Head of caudate nucleus (tissue), 42 donors: ENCODE measurements around the gene LHFPL2.

ENCODE experiments used
- DNase-seq, 42 donors: peaks; one replicate each; pipeline versions ENCODE4 v3.0.0 to v3.0.0-alpha.2; 2020 to 2021; ENCODE audit warnings: mixed read lengths in 7 of 42
- intact Hi-C: fragments of 100-400 bp; cut with DNase I; formaldehyde crosslinking; loops from one replicate; pipeline ENCODE4 v1.15.0; 2022

Gene LHFPL2

DNA sequence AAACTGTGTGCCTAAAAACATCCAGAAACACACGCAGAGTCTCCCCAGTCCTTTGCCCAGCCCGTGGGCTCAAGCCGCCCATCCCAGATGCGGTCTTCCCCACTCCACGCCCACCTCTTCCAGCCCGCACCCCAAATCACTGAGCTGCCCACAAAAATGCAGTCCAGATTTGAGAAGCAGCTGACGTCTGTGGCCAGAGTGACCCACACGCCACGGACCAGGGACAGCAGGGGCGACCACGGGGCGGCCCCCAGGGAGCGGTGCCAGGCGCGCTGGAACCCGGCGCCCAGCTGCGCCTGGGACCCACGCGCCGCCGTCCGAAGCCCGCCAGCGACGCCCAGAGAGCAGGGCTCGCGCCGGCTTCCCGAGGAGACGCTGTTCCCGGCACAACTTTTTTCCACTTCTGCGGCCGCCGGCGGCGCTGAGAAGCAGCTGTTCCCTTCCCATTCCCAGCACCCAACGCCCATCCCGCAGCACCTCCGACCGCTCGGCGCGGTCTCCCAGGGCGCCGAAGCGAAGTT is 674 bp downstream of the LHFPL2 start:
- intact Hi-C loops = loop anchor here (10.0 kb wide), 2 partner anchors 113 to 337 kb away; partner anchors contain the start of gene ARSB
- peak; percentile 26 to 89 (median 74) for DNase-seq

DNA sequence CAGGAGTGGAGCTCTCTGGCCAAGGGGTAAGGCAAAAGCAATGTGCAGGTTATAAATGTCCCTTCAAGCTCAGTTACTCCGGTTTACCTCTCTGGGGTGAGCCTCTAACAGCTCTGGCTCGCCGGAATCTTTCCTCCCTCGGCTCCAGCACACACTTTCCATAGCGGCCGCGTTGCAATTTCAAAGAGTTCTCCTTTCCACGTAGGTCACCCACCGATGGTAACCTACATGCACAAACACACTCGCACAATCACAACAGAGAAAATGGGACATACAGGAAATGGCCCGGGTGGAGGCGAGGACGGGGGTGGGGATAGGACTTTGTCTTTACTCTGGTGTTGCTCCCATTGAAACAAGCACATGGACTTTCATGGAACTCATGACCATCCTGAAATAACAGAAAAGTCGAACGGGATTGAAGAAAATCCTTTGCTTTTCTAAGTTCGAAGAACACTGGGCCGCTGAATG is 1.2 kb downstream of the LHFPL2 start:
- intact Hi-C loops = loop anchor here (10.0 kb wide), 2 partner anchors 113 to 337 kb away; partner anchors contain the start of gene ARSB
- peak in 4 of 42 donors; percentile 16 to 49 (median 34) for DNase-seq

DNA sequence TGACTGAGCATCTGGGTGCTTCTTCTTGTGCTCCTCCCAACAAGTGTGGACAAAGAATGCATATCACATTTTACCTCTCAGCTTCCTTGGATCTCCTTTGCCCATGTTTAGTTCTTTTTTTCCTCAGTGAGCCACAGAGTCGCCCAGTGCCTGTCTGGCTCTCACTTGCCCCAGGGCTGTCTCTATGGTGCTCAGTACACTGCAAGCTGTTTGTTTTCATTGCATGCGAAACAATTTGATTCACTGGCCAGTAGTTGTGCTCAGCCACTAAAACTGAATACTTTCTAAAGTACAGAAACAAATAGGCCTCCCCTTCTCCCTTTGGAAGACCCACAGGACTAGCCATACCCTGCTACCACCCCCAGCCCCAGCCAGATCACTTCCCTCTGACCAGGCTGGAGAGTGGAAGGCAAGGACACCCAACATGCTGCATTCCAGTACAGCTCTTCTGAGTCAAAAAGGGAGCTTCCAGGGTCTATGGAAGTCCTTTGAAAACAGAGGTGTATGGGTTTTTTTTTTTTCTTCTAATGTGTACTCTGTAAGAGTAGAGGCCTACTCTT is 3.8 kb downstream of the LHFPL2 start:
- intact Hi-C loops = loop anchor here (10.0 kb wide), 2 partner anchors 110 to 340 kb away; partner anchors contain the start of gene ARSB
- DNase-seq = no peak

DNA sequence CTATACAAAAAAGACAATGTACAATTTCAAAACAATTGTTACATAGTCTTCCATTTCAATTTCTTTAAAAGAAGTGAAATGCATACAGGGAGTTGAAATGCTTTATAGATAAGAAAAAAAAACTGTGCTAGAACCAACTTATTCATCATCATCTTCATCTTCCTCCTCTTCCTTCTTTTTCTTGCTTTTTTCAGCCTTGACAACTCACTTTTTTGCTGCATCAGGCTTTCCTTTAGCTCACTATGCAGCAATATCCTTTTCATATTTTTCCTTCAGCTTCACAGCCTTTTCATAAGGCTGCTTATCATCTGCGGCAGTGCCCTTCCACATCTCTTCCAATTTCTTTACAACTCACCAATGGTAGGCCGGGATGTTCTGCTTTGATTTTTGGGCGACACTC is 4.4 kb downstream of the LHFPL2 start:
- intact Hi-C loops = loop anchor here (10.0 kb wide), 2 partner anchors 109 to 341 kb away; partner anchors contain the start of gene ARSB
- DNase-seq = no peak

DNA sequence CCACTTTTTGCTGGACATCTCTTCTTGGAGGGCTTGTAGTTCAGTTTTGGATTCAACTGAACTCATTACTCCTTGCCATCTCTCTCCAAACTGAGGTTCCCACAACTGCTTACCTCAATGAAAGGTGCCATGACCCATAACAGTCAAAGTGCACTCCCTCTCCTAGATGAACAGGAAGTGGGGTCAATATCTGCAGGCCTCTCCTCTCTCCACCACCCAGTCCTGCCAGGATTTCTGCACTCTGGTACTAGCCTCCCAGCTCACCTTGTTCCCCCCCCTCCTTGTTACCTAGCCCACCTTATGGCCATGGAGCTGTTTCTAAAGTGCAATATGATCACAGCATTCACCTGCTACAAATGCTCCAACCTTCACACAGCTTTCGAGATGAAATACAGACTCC is 5.9 kb downstream of the LHFPL2 start:
- intact Hi-C loops = loop anchor here (10.0 kb wide), 2 partner anchors 108 to 342 kb away; partner anchors contain the start of gene ARSB

DNA sequence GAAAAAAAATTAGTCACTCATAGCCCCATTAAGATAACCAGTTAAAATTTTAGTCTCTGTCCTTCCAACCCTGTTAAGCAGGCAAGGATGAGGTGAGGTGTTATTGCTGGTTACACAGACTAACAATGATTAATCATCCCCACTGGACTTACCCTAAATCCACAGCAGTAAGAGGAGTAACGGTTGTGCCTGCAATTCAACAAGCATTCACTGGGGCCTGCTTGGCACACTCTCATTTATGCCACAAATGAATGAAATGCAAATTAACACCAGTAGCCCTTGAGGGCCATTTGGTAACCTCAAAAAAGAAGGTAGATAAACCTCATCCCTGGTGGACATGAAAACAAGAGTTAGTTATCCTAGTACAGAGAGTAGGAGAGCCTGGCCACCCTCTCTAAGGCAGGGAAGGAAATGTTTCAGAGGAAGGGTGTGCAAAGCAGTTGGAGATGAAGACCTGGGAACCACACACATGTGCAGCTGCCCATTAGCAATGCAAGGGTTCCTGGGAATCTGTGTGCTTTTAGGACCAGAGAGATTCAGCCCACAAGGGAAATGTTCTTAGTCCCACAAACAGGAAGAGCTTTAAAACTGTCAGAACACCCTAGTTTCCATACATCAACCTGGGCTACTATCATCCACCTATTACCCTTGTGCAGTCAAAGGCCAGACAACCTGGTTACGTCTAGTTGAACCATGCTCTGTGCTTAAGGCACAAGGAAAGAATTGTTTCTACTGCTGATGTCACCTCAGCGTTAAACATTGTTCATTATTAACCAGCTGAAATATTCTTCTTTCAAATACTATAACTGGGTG is 7.7 kb downstream of the LHFPL2 start:
- no peak for DNase-seq
- intact Hi-C loops = loop anchor here (10.0 kb wide), 2 partner anchors 106 to 344 kb away; partner anchors contain the start of gene ARSB

More for the DNA sequence above, 5.9 kb downstream of the LHFPL2 start:
- no peak for DNase-seq

DNA sequence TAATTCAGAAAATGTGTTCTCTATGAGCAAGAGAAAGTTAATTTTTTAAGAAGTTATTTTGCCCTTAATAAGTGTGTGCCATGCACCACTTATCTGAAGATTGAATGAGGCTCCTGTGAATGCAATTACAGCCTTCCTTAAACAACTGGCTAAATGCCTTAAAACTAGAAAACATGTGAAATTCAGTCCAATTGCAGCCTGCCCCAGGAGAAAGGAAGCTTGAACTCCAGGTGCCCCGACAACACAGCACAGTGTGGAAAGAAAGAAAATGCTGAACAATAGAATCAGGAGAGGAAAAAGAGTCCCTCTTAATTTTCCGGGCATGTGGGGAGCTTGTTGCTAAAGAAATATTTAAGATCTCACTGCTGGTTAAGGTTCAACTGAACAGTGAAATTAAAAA is 8.8 kb downstream of the LHFPL2 start:
- DNase-seq = no peak
- intact Hi-C loops = loop anchor here (10.0 kb wide), 2 partner anchors 105 to 345 kb away; partner anchors contain the start of gene ARSB

DNA sequence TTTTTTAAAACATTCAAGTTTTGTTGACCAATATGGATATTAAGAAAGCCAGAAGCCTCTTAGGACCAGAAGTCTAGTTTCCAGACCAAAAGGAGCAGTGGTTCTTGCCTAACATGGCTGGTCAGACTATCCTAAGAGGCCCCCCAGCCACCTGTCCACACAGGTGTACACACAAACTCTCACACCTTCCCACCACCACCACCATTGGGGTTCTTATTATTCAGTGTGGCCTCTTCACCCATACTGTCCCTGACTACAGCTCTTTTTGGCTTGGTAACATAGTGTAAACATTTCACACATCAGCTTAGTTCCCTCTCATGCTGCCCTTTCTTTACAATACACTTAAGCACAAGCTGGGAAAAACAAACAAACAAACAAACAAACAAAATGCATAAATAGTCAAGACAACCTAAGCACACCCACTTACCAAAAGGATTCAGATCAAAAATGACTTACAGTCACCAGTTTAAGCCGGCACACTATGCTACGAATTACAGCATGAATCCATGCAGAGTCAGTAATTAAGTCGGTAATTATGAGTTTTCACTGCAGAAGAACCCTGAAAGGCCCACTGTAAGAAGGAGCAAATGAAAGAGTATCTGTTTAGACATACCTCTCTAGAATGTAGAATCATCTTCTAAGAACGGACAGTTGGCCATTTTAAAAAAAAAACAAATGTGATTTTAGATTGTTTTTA is 9.5 kb downstream of the LHFPL2 start:
- DNase-seq = no peak
- intact Hi-C loops = no loop called here

DNA sequence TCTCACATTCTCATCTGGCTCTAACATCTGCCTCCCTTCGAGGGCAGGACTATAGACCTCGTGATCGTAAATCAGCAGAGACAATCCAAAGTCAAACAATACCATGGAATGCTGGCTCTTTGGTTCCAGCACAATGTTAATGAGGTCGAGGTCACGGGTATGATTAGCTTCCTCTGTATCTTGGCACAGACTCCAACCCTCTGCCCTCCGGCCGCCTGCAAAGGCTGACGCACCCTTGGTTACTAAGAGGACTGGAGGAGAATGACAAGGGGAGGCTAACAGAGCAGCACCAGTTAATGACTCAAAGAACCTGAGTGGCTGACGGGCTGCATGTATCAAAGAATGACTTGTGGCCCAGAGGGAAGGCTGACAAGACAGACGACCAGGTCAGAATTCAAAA is 10.1 kb downstream of the LHFPL2 start:
- intact Hi-C loops = no loop called here
- peak in 25 of 42 donors; percentile 19 to 85 (median 41) for DNase-seq

DNA sequence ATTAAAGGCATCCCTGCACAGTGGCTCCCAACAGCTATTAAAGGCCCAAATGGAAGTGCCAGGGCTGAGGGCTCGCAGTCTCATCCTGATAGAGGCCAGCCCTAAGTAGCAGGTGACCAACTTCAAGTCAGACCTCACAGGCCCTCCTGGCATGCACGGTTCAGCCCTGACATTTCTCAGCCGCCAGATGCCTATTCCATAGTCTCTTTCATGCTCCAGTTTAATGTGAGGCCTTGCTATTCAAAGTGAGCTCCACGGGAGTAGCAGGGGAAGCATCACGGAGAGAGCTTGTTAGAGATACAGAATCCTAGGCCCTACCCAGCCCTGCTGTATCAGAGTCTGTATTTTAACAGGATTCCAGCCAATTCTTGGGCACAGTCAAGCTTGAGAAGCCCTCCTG is 11.1 kb downstream of the LHFPL2 start:
- intact Hi-C loops = no loop called here
- no peak for DNase-seq

DNA sequence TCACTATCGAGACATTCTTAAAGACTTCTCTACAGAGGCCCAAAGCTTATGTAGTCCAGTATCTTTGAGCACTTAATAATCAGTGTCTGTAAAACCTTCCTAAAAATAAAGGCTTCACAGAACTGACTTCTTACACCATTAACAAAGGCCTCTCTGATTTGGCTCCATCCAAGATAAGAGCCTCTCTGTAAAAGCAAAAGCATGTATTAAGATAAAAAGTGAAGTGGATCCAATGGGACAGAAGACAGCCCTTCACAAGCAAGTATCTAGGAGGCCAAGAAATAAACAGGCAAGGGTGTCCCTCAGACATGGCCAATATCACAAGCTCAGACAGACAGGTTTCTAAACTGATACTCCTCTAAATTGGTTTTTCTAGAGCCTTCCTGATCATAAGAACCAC is 11.9 kb downstream of the LHFPL2 start:
- no peak for DNase-seq
- intact Hi-C loops = no loop called here

DNA sequence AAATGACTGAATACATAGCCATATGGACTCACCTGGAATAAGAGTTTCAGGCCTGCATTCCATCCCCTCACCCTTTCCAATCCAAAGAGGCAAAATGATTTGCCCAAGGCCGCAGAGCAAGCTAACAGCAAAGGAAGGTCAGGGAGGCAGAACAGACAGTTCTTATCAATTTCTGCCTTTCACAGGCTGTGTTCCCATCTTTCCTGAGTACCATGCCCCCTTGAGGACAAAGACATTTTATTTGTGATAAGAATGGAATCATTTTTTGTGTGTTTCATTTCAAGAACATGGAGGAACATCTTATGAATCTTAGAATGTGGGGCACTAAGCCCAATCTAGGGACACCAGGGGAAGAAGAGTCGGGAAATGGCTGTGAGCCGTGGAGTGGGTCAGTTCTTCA is 13.9 kb downstream of the LHFPL2 start:
- intact Hi-C loops = no loop called here
- no peak for DNase-seq

DNA sequence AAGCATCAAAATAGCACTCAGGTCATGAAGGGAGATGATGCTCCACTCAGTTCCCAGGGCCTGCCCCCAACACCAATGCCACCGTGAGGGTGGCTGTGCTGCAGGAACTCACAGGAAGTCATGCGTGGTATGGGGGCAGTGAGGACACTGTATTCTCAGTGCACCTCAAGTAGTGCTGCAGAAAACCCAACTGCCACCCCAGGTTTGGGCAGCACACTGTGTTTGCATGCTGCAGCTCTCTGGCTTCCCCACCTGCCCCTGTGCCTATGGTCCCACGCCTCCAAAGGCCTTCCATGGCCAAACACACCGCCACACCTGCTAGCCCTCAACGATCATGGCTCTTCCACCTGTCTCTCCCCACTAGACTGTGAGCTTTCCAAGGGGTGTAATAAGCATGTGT is 14.3 kb downstream of the LHFPL2 start:
- no peak for DNase-seq
- intact Hi-C loops = no loop called here

DNA sequence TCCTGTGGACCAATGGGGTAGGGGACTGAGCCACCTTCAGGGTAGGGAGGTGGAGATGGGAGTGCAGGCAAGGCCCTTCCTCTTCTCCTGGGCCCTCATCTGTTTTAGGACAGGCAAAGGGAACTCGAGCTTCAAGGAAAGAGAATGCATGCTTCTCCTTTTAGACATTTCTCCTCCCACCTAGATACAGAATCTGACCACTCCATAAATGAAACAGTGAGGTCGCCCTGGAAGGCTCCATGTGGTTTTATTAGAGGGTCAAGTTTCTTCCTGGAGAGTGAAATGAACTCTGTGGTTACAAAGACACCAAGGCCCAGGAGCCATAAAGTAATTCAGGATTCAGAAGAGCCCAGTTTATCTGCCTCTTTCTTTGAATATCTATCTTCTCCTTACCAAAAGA is 14.9 kb downstream of the LHFPL2 start:
- DNase-seq = no peak
- intact Hi-C loops = no loop called here

DNA sequence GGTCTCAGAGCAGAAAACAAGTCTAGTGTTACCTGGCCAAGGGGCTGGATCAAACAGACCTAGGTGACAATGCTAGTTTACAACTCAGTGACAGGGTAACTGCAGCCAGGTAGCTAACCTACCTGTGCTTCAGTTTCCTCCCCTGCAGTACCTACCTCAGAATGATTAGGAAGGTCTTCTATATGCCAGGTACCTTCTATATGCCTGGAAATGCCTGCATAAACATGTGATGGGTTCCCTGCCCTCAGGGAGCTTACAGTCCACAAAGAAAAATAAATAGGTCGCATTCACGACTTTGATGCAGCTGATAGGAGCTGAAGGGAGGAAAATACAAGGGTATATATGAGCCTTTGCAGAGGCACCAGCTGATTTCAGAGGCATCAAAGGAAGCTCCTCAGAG is 16.1 kb downstream of the LHFPL2 start:
- intact Hi-C loops = no loop called here
- DNase-seq = no peak

DNA sequence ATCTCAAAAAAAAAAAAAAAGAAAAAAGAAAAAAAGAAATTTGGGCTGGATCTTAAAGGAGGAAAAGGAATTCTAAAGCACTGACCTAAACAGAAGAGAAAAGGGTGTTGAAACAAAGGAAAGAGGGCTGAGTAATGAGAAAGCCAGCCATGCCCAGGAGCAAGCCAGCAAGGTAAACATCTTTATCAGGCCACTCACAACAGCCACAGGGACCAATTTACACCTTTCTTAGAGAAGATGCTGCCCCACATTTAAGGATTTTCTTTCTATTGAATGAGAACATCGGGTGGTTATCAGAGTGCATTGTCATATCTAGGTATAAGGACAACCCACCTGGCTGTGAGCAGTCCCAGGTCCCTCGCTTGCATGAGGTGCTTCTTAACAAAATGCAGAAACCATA is 16.6 kb downstream of the LHFPL2 start:
- intact Hi-C loops = no loop called here

DNA sequence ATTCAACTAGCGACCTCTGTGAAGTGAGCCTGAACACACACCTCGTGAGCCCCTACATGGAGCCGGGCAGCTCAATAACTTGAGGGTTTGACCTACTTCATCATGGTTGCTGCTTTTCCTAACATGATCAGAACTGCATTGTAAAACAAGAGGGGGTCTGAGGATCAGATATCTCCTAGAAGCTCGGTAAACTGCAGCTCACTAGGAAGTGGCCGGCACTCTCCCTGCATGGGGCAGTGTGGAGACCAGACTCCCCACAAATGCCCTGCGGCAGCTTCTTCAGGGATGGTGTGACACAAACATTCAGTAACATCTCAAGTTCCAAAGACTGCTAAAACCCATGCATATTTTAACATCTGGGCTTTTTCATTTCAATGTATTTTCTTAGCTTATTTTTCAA is 18.5 kb downstream of the LHFPL2 start:
- intact Hi-C loops = no loop called here
- no peak for DNase-seq

More for the DNA sequence above, 16.6 kb downstream of the LHFPL2 start:
- no peak for DNase-seq

DNA sequence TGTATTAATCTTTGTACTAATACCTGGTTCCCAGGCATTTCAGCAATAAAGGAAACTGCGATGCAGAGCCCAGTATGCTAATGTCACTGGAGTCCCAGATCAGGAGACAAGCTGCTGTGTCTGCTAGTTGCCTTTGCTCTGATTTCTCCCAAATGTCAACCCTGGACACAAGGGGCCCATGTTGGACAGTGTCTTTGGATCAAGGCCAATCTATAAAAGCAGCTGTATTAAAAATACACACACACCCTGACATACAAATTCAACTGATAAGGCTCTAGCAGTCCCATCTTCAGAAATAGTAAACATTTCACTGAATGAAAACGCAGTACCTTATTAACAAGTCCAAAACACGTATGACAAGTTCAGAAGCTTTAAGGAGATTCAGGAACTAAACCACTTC is 18.9 kb downstream of the LHFPL2 start:
- intact Hi-C loops = no loop called here
- DNase-seq = no peak

DNA sequence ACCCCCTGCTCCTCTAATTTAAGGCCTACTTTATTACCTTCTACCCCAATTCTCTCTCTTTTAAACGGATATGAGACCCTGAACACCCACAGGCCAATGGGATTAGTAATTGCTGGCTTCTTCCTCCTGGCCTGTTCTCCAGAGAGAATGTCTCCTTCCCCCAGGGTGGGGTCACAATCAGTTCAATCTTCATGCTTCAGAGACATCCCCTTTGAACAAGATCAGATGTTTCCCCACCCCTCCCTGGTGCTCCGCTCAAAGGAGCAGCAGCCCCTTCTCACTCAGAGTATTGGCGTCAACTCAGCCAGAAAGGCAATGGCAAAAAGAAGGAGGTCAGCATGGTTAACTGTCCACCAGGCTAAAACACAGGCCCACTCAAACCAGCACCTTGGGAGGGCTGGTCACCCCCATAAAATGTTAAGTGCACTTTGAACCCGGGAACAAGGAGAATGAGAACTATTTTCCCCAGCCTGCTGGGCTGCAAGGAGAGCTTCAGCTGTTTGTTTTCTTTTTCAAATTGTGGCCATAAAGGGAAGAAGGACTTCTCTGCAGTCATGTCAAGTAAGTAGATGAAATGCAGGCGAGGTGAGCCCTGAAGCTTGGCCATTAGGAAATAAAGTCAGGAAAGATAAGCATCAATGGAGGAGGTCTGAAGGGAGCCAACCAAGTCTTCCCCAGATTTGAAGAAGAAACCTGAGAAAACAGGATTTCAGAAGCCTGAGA is 20.1 kb downstream of the LHFPL2 start:
- peak in 1 of 42 donors; percentile 22 for DNase-seq
- intact Hi-C loops = no loop called here
